HepG2 (cell line): Measurements from ENCODE around the gene SLC22A5. TPM values are rescaled to one million over a fixed set of nuclear protein-coding genes. Genes with fewer than 3 reads are reported as not detected.
A peak's percentile ranks its signal among the peaks of the same experiment; 100 is the strongest.

Source experiments
- ASH2L ChIP-seq: fragments of 300-600, 200-600 bp; sonication (generic); IDR thresholded peaks from 2 replicates; pipeline ENCODE4 v1.7.0; 2017; ENCODE audit warnings: low read depth, mild to moderate bottlenecking, moderate library complexity, mixed read lengths, low read length; ENCODE audit not compliant: insufficient read length
- FOXA3 ChIP-seq: IDR thresholded peaks from 2 replicates; pipeline ENCODE4 v1.6.1; 2016; ENCODE audit warnings: missing genetic modification reagents, missing compliant biosample characterization
- HOXA3 ChIP-seq: sonication (generic); formaldehyde crosslinking; IDR thresholded peaks from 2 replicates; pipeline ENCODE4 v1.5.0; 2020; ENCODE audit warnings: missing genetic modification reagents
- NBN ChIP-seq: fragments of 450-650 bp; conservative IDR thresholded peaks from 2 replicates; pipeline ENCODE4 v1.6.1; 2017
- RFX1 ChIP-seq: fragments of 450-650 bp; IDR thresholded peaks from 2 replicates; pipeline ENCODE4 v1.6.1; 2017
- TBL1XR1 ChIP-seq: fragments of 150-350 bp; IDR thresholded peaks from 2 replicates; pipeline ENCODE4 v1.6.1; 2014; ENCODE audit warnings: borderline replicate concordance, low read length; ENCODE audit not compliant: partially characterized antibody
- ZBTB38 ChIP-seq: sonication (generic); formaldehyde crosslinking; IDR thresholded peaks from 2 replicates; pipeline ENCODE4 v1.5.1; 2020; ENCODE audit warnings: mild to moderate bottlenecking, missing genetic modification reagents
- ZKSCAN8 ChIP-seq: IDR thresholded peaks from 2 replicates; pipeline ENCODE4 v1.6.1; 2016; ENCODE audit warnings: borderline replicate concordance, missing genetic modification reagents, missing compliant biosample characterization
- ZNF24 ChIP-seq: fragments of 450-650 bp; IDR thresholded peaks from 2 replicates; pipeline ENCODE4 v1.6.1; 2017; ENCODE audit warnings: antibody characterized with exemption, mild to moderate bottlenecking
- ZNF274 ChIP-seq: sonication (generic); formaldehyde crosslinking; IDR thresholded peaks from 2 replicates; pipeline ENCODE4 v1.5.1; 2020; ENCODE audit warnings: mild to moderate bottlenecking, missing genetic modification reagents
- ZNF3 ChIP-seq: IDR thresholded peaks from 2 replicates; pipeline ENCODE4 v1.7.0; 2017; ENCODE audit warnings: inconsistent platforms
- ZNF331 ChIP-seq: sonication (generic); formaldehyde crosslinking; IDR thresholded peaks from 2 replicates; pipeline ENCODE4 v1.4.0; 2020; ENCODE audit warnings: missing genetic modification reagents
- ZNF343 ChIP-seq: sonication (generic); formaldehyde crosslinking; IDR thresholded peaks from 2 replicates; pipeline ENCODE4 v1.4.0; 2020; ENCODE audit warnings: mild to moderate bottlenecking, missing genetic modification reagents
- ZNF737 ChIP-seq: sonication (generic); formaldehyde crosslinking; IDR thresholded peaks from 2 replicates; pipeline ENCODE4 v1.5.0; 2020; ENCODE audit warnings: missing genetic modification reagents, mild to moderate bottlenecking, borderline replicate concordance
- ZNF816 ChIP-seq: sonication (generic); formaldehyde crosslinking; IDR thresholded peaks from 2 replicates; pipeline ENCODE4 v1.8.0; 2022; ENCODE audit warnings: missing genetic modification reagents, mild to moderate bottlenecking, borderline replicate concordance
- polyA plus RNA-seq, 8 experiments: library from polyadenylated mRNA; depleted of rRNA in 3 of 8; stranded (reverse) in 7 of 8; unstranded in 1 of 8; fragments of >200 nt; fragmentation: Illumina TruSeq in 4 of 8; extraction: Trizol in 4 of 8; gene quantifications; 2 replicates each; pipeline versions ENCODE4 v1.2.1 to v1.2.3, GENCODE V29; 2011 to 2016; ENCODE audit warnings: low read depth in 4 of 8, missing spikeins in 1 of 8, mixed read lengths in 1 of 8; ENCODE audit not compliant: insufficient read depth in 1 of 8
- total RNA-seq, 5 experiments: library from RNA; depleted of rRNA; stranded (reverse); fragments of >200 nt; fragmentation: Illumina TruSeq; extraction: Trizol; gene quantifications; 2 replicates each; pipeline ENCODE4 v1.2.3, GENCODE V29; 2016; ENCODE audit warnings: low read depth in 1 of 5
- TF ChIP-seq, protein P1 (sequence below): sonication (generic); formaldehyde crosslinking; IDR thresholded peaks from 2 replicates; pipeline ENCODE4 v1.4.0; 2020; ENCODE audit warnings: missing genetic modification reagents
- TF ChIP-seq, protein P2 (sequence below): sonication (generic); formaldehyde crosslinking; IDR thresholded peaks from 2 replicates; pipeline ENCODE4 v1.5.0; 2020; ENCODE audit warnings: missing genetic modification reagents
- TF ChIP-seq, protein P3 (sequence below): sonication (generic); formaldehyde crosslinking; IDR thresholded peaks from 2 replicates; pipeline ENCODE4 v1.4.0; 2020; ENCODE audit warnings: mild to moderate bottlenecking, missing genetic modification reagents
- TF ChIP-seq, protein P4 (sequence below): sonication (generic); formaldehyde crosslinking; conservative IDR thresholded peaks from 2 replicates; pipeline ENCODE4 v1.8.0; 2022; ENCODE audit warnings: low read depth, missing genetic modification reagents

SLC22A5 gene
- total and polyA plus RNA-seq, 2 of the 13 experiments (the other 11 are each of a cell fraction or from before 2014, with no cell fraction given): 7.1 to 15.1 TPM

DNA sequence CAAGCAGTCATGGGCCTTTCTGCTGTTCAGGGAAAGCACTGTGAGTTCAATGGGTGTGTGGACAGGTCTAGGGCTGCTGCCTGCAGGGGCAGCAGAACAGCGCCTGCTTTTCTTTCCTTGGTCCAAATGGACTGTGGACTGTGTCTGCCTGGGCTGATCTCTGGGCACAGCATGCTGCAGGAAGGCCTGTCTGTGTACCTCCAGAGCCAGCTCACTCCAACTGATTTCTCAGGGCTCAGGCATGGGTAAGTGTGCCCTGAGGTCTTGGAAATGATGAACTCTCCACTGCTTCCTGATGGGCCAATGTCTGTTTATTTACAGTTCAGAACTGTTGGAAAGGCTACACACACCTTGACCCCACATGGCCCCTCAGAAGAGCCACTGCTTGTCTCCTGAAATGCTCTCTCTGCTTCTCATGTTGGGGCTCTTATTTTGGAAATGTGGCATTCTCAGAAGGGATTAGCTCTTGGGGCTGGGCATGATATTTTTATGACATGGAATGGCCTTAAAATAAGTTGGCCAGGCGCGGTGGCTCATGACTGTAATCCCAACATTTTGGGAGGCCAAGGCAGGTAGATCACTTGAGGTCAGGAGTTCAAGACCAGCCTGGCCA lies 48.3 kb upstream of the SLC22A5 start (continued):
- TF ChIP-seq RFX1: no peak
- TF ChIP-seq FOXA3 (CRISPR knock-in tag): peak; percentile 22; the same call in 1 of the 2 replicates
- no peak for TF ChIP-seq TBL1XR1
- TF ChIP-seq ASH2L: no peak
- TF ChIP-seq ZNF343 (CRISPR knock-in tag): no peak
- no peak for TF ChIP-seq ZNF274 (CRISPR knock-in tag)
- TF ChIP-seq, protein P1, sequence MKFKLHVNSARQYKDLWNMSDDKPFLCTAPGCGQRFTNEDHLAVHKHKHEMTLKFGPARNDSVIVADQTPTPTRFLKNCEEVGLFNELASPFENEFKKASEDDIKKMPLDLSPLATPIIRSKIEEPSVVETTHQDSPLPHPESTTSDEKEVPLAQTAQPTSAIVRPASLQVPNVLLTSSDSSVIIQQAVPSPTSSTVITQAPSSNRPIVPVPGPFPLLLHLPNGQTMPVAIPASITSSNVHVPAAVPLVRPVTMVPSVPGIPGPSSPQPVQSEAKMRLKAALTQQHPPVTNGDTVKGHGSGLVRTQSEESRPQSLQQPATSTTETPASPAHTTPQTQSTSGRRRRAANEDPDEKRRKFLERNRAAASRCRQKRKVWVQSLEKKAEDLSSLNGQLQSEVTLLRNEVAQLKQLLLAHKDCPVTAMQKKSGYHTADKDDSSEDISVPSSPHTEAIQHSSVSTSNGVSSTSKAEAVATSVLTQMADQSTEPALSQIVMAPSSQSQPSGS (CRISPR knock-in tag): no peak
- TF ChIP-seq ZNF24: no peak
- no peak for TF ChIP-seq ZBTB38 (CRISPR knock-in tag)
- peak; percentile 45; the same call in 1 of the 2 replicates for TF ChIP-seq HOXA3 (CRISPR knock-in tag)
- TF ChIP-seq ZKSCAN8 (CRISPR knock-in tag): no peak
- no peak for TF ChIP-seq ZNF3 (CRISPR knock-in tag)
- TF ChIP-seq ZNF737 (CRISPR knock-in tag): no peak
- TF ChIP-seq ZNF331 (CRISPR knock-in tag): peak; percentile 34; the same call in 1 of the 2 replicates
- no peak for TF ChIP-seq NBN
- no peak for TF ChIP-seq ZNF816 (CRISPR knock-in tag)
- TF ChIP-seq, protein P2, sequence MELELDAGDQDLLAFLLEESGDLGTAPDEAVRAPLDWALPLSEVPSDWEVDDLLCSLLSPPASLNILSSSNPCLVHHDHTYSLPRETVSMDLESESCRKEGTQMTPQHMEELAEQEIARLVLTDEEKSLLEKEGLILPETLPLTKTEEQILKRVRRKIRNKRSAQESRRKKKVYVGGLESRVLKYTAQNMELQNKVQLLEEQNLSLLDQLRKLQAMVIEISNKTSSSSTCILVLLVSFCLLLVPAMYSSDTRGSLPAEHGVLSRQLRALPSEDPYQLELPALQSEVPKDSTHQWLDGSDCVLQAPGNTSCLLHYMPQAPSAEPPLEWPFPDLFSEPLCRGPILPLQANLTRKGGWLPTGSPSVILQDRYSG: no peak
- TF ChIP-seq, protein P3, sequence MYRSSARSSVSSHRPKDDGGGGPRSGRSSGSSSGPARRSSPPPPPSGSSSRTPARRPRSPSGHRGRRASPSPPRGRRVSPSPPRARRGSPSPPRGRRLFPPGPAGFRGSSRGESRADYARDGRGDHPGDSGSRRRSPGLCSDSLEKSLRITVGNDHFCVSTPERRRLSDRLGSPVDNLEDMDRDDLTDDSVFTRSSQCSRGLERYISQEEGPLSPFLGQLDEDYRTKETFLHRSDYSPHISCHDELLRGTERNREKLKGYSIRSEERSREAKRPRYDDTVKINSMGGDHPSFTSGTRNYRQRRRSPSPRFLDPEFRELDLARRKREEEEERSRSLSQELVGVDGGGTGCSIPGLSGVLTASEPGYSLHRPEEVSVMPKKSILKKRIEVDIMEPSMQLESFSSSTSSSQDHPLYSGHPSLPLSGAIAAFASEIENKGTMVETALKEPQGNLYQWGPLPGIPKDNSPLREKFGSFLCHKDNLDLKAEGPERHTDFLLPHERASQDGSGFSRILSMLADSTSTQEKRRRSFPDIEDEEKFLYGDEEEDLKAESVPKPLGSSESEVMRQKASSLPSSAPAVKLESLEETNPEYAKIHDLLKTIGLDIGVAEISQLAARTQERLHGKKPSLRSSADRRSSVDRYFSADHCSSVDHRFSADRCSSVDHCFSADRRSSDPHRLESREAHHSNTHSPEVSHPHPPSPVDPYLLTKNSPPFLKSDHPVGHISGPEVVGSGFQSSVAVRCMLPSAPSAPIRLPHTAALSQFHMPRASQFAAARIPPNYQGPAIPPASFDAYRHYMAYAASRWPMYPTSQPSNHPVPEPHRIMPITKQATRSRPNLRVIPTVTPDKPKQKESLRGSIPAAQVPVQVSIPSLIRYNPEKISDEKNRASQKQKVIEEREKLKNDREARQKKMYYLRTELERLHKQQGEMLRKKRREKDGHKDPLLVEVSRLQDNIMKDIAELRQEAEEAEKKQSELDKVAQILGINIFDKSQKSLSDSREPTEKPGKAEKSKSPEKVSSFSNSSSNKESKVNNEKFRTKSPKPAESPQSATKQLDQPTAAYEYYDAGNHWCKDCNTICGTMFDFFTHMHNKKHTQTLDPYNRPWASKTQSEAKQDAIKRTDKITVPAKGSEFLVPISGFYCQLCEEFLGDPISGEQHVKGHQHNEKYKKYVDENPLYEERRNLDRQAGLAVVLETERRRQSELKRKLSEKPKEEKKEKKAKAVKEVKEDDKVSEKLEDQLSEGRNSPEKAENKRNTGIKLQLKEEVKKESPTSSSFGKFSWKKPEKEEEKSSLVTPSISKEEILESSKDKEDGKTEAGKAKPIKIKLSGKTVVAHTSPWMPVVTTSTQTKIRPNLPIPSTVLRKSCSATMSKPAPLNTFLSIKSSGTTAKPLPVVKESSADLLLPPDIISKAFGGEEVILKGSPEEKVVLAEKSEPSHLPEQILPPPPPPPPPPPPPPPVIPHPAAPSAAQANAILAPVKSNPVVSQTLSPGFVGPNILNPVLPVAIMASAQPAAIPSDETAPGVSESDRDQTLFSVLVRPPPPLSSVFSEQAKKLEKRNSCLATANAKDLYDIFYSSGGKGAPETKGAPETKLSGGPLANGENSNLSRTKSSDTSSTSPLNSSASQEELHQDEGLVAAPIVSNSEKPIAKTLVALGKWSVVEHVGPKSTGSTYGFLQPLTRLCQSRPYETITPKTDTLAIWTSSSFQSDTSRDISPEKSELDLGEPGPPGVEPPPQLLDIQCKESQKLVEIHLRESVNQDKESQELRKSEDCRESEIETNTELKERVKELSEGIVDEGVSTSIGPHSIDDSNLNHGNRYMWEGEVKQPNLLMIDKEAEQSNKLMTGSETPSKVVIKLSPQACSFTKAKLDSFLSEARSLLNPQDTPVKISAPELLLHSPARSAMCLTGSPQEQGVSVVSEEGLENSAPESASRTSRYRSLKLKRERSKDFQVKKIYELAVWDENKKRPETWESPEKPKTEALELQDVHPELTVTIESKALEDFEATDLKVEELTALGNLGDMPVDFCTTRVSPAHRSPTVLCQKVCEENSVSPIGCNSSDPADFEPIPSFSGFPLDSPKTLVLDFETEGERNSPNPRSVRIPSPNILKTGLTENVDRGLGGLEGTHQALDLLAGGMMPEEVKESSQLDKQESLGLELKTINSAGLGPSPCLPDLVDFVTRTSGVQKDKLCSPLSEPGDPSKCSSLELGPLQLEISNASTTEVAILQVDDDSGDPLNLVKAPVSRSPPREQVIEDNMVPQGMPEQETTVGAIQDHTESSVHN (CRISPR knock-in tag): no peak
- TF ChIP-seq, protein P4, sequence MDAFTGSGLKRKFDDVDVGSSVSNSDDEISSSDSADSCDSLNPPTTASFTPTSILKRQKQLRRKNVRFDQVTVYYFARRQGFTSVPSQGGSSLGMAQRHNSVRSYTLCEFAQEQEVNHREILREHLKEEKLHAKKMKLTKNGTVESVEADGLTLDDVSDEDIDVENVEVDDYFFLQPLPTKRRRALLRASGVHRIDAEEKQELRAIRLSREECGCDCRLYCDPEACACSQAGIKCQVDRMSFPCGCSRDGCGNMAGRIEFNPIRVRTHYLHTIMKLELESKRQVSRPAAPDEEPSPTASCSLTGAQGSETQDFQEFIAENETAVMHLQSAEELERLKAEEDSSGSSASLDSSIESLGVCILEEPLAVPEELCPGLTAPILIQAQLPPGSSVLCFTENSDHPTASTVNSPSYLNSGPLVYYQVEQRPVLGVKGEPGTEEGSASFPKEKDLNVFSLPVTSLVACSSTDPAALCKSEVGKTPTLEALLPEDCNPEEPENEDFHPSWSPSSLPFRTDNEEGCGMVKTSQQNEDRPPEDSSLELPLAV (CRISPR knock-in tag): no peak
